Mesodermal cell (in vitro differentiated cells): ENCODE data around the gene GAPVD1. TPM values are rescaled to one million over a fixed set of nuclear protein-coding genes. Genes with fewer than 3 reads are reported as not detected.
A peak's percentile ranks its signal among the peaks of the same experiment; 100 is the strongest.
"Not testable (repeated sequence)": the region's sequence is repeated elsewhere in the genome, so short reads cannot be mapped to it uniquely, and the experiment has no call there.

Source experiments
- H3K27ac ChIP-seq: 2 replicates; pipeline ENCODE4 v1.7.0; 2013; ENCODE audit warnings: mild to moderate bottlenecking, low read depth, low read length, moderate library complexity; ENCODE audit not compliant: severe bottlenecking
- H3K36me3 ChIP-seq: 2 replicates; pipeline ENCODE4 v1.7.1; 2013; ENCODE audit warnings: mild to moderate bottlenecking, low read length, moderate library complexity; ENCODE audit not compliant: control insufficient read depth, insufficient read depth
- H3K4me1 ChIP-seq: one replicate; pipeline ENCODE4 v1.7.1; 2013; ENCODE audit warnings: mild to moderate bottlenecking, low read length; ENCODE audit not compliant: insufficient read depth, control insufficient read depth, poor library complexity, severe bottlenecking
- H3K4me3 ChIP-seq: 2 replicates; pipeline ENCODE4 v1.7.0; 2013; ENCODE audit warnings: low read length, control low read depth, mild to moderate bottlenecking; ENCODE audit not compliant: insufficient read depth, poor library complexity, severe bottlenecking; ENCODE audit errors: extremely low read depth
- H3K9me3 ChIP-seq: 2 replicates; pipeline ENCODE4 v1.7.1; 2013; ENCODE audit warnings: mild to moderate bottlenecking, low read length, moderate library complexity; ENCODE audit not compliant: control insufficient read depth
- WGBS, 2 experiments: methylation state at CpG; one replicate each; pipeline ENCODE4 v1.1.5; 2013; ENCODE audit warnings: missing lambda C conversion rate in 2 of 2; ENCODE audit not compliant: insufficient coverage in 2 of 2; 5-methylcytosine and 5-hydroxymethylcytosine counted together
- polyA plus RNA-seq, 2 experiments: library from polyadenylated mRNA; stranded (reverse); fragments of 50-300 nt; gene quantifications; one replicate each; pipeline ENCODE4 v1.2.3, GENCODE V29; 2013

The GAPVD1 gene, protein sequence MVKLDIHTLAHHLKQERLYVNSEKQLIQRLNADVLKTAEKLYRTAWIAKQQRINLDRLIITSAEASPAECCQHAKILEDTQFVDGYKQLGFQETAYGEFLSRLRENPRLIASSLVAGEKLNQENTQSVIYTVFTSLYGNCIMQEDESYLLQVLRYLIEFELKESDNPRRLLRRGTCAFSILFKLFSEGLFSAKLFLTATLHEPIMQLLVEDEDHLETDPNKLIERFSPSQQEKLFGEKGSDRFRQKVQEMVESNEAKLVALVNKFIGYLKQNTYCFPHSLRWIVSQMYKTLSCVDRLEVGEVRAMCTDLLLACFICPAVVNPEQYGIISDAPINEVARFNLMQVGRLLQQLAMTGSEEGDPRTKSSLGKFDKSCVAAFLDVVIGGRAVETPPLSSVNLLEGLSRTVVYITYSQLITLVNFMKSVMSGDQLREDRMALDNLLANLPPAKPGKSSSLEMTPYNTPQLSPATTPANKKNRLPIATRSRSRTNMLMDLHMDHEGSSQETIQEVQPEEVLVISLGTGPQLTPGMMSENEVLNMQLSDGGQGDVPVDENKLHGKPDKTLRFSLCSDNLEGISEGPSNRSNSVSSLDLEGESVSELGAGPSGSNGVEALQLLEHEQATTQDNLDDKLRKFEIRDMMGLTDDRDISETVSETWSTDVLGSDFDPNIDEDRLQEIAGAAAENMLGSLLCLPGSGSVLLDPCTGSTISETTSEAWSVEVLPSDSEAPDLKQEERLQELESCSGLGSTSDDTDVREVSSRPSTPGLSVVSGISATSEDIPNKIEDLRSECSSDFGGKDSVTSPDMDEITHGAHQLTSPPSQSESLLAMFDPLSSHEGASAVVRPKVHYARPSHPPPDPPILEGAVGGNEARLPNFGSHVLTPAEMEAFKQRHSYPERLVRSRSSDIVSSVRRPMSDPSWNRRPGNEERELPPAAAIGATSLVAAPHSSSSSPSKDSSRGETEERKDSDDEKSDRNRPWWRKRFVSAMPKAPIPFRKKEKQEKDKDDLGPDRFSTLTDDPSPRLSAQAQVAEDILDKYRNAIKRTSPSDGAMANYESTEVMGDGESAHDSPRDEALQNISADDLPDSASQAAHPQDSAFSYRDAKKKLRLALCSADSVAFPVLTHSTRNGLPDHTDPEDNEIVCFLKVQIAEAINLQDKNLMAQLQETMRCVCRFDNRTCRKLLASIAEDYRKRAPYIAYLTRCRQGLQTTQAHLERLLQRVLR (N-terminal part only)
- polyA plus RNA-seq (2013, experiment 1 of 2), result 24.2 TPM
- 25.0 TPM for polyA plus RNA-seq (2013, experiment 2 of 2)

DNA sequence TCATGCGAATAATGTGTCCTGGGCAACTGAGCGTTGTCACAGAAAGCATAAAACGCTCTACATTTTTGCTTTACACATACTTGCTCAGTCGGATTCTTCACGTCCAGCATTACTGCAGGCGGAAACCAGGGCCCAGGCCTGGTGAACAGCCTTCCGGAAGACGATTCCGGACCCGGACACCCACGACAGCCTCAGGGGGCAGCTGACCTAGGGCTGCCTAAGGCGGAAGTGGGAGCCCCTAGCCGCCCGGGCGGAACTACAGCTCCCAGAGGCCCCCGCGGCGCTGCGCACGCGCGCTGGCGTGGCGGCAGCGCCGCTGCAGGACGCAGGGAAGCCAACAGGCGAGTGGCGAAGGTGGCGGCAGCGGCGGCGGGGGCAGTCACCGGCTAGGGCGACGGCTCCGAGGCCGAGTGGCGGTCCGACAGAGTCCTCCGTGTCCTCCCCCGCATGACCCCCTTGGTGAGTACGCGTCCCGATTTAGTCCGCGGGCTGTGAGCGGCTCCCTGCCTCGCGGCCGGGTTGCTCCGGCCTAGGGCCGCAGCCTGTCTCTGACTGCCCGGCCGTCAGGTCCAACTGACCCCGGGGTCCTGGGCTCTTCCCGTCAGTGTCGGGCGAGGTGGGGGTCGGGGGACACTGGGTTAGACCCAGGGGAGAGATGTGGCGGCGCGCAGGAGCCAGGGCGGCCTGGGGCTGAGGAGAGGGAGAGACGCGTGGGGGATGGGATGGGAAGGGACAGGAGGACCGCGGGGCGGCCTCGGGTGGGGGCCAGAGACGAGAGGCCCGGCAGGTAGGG lies at the start of gene GAPVD1:
GAPVD1 (plus strand) TSS at position 326 of the 793 bp plus-strand sequence. CDS start 37,096 bp downstream, outside the sequence.
- H3K9me3 ChIP-seq, result no peaks in the 10 kb centered on the region
- peak within 1 kb of the TSS; percentile 66 for H3K27ac ChIP-seq
- 6 to 7% methylated on average over 45 to 59 of the region's 72 CpGs for WGBS, 2 experiments
- peak within 1 kb of the TSS; percentile 97 for H3K4me3 ChIP-seq
- no peaks in the 10 kb centered on the region for H3K4me1 ChIP-seq
- H3K36me3 ChIP-seq, result peaks cover 26% of the 10 kb centered on the region

DNA sequence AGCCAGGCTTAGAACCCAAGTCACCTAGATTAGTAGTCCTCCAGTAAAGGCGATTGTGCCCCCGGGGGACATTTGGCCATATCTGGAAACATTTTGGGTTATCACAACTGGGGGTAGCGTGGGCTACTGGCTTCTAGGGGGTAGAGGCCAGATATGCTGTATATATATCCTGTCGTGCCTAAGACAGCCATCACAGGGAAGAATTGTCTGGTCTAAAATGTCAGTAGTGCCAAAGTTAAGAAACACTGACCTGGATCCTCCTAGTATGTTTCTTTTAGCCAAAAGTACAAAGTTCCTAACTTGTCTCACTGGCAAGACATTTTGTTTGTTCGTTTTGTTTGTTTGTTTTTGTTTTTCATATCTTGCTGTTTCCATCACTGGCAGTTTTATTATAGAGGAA lies 47.4 kb upstream of the GAPVD1 start:
- Histone ChIP-seq H3K4me3 (no peak overlapping the region), H3K4me1 (no peaks in the 10 kb centered on the region), H3K9me3 (no peaks in the 10 kb centered on the region), H3K36me3 (peaks cover 56% of the 10 kb centered on the region), H3K27ac (no peak overlapping the region)
- whole genome bisulfite sequencing, 2 experiments, result 100% methylated on average over 3 to 5 of the region's 5 CpGs

GRCh38 chr9:125218621-125219020 lies 43.0 kb upstream of the GAPVD1 start:
- H3K36me3 ChIP-seq, result peaks cover 51% of the 10 kb centered on the region
- H3K27ac ChIP-seq, result no peak overlapping the region
- H3K9me3 ChIP-seq, result no peaks in the 10 kb centered on the region
- 100% methylated on average over 2 of the region's 3 CpGs; no CpG with 5 or more reads in 1 of the 2 experiments for WGBS, 2 experiments
- H3K4me3 ChIP-seq, result no peak overlapping the region
- no peaks in the 10 kb centered on the region for H3K4me1 ChIP-seq

DNA sequence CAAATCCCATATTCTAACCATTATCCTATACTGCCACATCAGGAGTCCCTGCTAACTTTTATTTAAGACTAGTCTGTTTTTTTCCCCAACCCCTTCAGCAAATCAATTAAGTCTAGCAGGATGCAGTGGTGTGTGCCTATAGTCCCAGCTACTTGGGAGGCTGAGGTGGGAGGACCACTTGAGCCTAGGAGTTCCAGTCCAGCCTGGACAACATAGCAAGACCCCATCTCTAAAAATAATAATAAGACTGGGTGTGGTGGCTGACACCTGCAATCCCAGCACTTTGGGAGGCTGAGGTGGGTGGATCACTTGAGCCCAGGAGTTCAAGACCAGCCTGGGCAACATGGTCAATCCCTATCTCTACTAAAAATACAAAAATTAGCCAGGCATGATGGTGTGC lies 36.8 kb upstream of the GAPVD1 start:
- not testable (repeated sequence) for H3K27ac ChIP-seq, H3K4me3 ChIP-seq, H3K4me1 ChIP-seq, H3K9me3 ChIP-seq
- H3K36me3 ChIP-seq, result peaks cover 40% of the 10 kb centered on the region

GRCh38 chr9:125227761-125228160 lies 33.9 kb upstream of the GAPVD1 start:
- WGBS, 2 experiments, result 100% methylated on average over 1 to 5 of the region's 6 CpGs
- no peaks in the 10 kb centered on the region for H3K9me3 ChIP-seq
- no peak overlapping the region for H3K27ac ChIP-seq
- no peak overlapping the region for H3K4me3 ChIP-seq
- no peaks in the 10 kb centered on the region for H3K4me1 ChIP-seq
- peaks cover 35% of the 10 kb centered on the region for H3K36me3 ChIP-seq

DNA sequence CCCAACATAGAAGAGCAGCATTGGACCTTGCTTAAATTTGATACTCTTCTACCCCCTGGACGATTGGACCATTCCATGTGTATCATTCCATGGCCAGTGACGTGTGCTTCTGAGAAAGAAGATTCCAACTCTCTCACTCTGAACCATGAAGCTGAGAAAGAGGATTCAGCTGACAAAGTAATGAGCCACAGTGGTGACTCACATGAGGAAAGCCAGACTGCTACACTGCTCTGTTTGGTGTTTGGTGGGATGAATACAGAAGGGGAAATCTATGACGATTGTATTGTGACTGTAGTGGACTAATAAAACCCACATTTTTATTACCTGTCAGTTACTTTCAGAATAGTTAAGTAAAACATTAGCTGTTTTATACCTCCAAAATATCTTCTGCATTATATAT lies 27.9 kb upstream of the GAPVD1 start:
- Histone ChIP-seq H3K4me1 (peaks cover 24% of the 10 kb centered on the region), H3K27ac (peak overlapping the region; percentile 89), H3K4me3 (no peak overlapping the region), H3K36me3 (peaks cover 73% of the 10 kb centered on the region), H3K9me3 (no peaks in the 10 kb centered on the region)
- WGBS, 2 experiments, result 40 to 79% methylated on average over 1 to 2 of the region's 3 CpGs

DNA sequence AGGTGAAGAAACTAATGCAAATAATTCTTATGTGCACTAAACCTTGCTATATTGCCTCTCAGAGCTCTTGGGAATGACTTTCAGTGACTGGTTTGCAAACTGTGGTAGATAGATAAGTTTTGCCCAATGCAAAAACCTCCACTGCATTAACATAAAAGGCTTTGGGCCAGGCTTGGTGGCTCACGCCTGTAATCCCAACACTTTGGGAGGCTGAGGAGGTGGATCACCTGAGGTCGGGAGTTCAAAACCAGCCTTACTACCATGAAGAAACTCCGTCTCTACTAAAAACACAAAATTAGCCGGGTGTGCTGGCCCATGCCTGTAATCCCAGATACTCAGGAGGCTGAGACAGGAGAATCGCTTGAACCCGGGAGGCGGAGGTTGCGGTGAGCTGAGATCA lies 27.5 kb upstream of the GAPVD1 start:
- 92 to 100% methylated on average over 2 to 3 of the region's 8 CpGs for WGBS, 2 experiments
- Histone ChIP-seq H3K27ac (peak overlapping the region; percentile 89), H3K36me3 (peaks cover 77% of the 10 kb centered on the region), H3K4me1 (peaks cover 26% of the 10 kb centered on the region)
- H3K4me3 ChIP-seq, H3K9me3 ChIP-seq: not testable (repeated sequence)

DNA sequence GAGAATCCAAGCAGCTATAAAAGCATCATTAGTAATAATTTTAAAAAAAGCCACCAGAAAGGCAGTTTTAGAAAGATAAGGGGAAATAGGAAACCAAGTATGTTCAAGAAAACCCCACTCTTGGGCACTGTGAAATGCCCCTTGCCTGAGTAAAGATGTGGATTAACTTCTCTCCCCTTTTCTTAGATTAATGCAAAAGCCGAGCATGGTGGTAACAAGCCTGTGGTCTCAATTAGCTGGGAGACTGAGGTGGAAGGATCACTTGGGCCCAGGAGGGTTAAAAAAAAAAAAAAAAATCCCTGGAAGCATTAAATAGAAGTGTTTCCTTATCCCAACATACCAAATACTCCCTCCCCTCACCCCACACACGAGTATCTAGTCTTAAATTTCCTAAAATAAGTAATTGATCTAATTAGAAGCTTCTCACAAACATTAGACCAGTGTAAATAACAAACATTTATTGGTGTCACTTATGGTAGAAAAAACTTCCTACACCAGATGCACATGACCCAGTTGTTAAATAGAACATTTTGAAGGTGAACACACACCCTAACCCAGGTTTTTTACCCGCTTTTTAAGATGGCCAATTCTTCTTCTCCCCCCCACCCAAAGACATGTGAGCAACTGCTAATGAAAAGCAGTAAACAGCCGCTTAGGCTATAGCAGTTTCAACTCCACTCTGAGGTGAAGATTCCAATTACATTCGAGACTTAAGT lies 25.7 kb upstream of the GAPVD1 start:
- peak overlapping the region; percentile 66 for H3K27ac ChIP-seq
- H3K4me3 ChIP-seq, result peak overlapping the region; percentile 16

GRCh38 chr9:125236520-125237159 lies 25.0 kb upstream of the GAPVD1 start:
- no CpG with 5 or more reads among the region's 5 CpGs for WGBS, 2 experiments

More for the DNA sequence above, 25.7 kb upstream of the GAPVD1 start:
- 90 to 92% methylated on average over 3 of the region's 5 CpGs for WGBS, 2 experiments
- peaks cover 80% of the 10 kb centered on the region for H3K36me3 ChIP-seq
- H3K9me3 ChIP-seq, result no peaks in the 10 kb centered on the region
- peaks cover 29% of the 10 kb centered on the region for H3K4me1 ChIP-seq

More at GRCh38 chr9:125236520-125237159, 25.0 kb upstream of the GAPVD1 start:
- H3K4me3 ChIP-seq, result peak overlapping the region; percentile 94
- H3K36me3 ChIP-seq, result peaks cover 74% of the 10 kb centered on the region
- peaks cover 29% of the 10 kb centered on the region for H3K4me1 ChIP-seq
- H3K9me3 ChIP-seq, H3K27ac ChIP-seq: not testable (repeated sequence)
